Fibroblast of skin of scalp (primary cell): ENCODE measurements around the gene ATOSB.

ENCODE experiments used
- DNase-seq: peaks from one replicate; pipeline ENCODE4 v3.0.0-alpha.2; 2013

ATOSB gene

DNA sequence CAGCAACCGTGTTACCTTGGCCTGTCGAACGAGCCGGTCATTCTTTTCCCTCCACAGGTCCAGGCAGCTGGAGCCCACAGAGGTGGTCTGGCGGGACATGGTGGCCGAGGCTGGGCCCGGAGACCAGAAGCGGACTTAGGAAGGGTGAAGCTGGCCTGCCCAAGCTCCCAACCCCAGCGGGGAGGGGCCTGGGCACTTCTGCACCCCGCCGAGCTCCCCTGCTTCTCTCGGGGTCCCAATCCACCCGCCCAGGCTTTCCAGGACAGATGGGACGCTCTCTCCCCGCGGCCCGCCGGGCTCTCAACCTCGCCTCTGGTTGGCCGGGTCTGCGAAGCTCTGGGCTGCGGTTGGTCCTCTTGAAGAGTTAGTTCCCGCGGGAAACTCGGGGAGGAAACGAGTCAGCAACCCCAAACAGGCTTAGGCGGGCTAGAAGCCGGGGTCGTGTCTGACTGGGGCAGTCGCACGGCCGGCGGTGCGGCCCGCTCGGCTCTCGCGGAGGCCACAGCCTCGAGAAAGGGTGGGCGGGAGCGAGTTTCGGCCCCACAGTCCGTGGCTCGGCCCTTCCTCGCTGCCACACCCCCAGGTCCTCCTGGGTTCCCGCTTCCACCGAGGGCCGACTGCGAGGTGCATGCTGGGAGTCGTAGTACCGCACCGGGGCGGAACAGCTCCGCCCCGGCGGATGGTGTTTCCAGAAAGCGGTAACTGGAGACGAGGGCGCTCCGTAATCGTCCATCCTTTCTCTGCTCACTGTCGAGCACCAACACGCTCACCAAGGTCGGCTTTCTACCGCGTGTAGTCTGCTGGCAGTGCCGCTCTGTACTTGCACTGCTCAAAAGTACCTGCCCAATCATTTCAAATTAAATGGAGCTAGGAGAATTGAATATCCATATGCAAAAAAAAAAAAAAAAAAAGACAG is 36.0 kb downstream of the ATOSB start, which contains the start of gene FANCG:
TSS of gene FANCG (minus strand) at position 517 of the 916 bp plus-strand sequence. CDS start at position 99, 418 bp downstream.
- peak; percentile 91 for DNase-seq

DNA sequence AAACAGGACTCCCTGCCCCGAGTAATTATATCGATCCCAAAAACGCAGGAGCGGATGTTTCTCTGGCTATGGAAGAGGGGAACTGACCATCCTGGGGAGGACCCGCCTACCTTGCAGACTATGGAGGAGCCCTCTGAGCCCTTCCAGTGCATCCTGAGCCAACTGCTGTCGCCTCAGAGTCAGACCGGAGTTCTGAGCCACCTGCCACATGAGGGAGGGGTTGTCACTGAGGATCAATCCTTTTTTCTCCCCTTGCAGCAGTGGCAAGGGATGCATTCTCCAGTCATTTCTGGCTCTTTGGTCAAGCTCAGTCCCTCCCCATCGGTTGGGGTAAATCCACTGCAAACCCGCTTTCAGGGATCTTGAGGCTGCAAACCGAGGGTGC is 36.6 kb downstream of the ATOSB start:
- DNase-seq = no peak

- no peak for DNase-seq
Observed at GRCh38 chr9:35078066-35078465, 37.6 kb downstream of the ATOSB start.

DNA sequence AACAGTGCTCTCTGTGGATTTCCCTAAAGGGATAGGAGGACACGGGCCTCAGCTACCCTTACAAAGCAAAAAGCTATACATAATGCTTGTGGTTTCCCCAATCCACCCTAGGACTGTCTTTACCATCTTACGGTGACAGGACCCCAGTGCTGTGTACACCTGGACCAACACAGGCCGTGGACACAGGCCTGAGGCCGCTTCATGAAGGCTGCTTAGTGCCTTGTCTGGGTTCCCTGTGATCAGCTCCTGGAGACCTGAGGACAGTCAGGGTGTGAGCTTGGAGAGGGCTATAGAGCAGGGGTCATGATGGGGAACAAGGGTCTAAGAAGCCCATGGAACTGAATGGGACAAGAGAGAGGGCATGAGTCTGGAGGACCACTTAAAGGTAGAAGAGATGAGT is 38.8 kb downstream of the ATOSB start:
- no peak for DNase-seq

DNA sequence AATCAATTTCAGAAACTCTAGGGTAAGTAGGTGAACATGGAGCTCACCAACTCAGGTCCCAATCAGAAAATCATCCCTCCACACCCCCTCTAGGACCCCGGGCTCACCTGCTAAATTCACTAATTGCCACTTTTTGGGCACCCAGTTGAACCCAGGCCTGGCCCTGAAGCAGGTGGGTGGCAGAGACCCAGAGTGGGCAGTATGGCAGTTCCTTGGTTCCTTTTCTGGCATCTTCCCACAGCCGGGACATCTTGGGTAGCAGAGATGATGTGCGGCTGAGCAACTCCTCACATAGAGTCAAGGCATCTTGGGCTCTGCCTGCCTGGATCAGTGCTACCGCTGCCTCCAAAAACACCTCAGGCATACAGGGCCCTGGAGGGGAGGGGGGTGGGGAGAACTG is 40.3 kb downstream of the ATOSB start:
- DNase-seq = no peak

GRCh38 chr9:35074791-35075190 is 40.9 kb downstream of the ATOSB start:
- DNase-seq = no peak

- no peak for DNase-seq
Observed at GRCh38 chr9:35074141-35074540, 41.5 kb downstream of the ATOSB start.

DNA sequence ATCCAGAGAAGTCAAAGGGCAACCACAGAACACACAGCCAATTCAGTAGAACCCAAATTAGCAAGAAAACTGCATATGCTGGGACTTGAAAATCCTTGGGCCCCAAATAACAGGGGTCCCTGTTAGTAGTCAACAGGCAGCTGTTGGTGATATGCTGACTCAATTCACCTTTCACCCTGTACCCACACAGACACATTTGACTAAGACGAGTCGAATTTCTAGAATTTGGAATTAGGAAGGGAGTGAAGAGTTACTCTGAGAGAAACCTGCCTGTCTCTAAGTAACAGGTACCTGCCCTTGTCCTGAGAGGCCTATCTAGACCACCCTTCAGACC is 42.4 kb downstream of the ATOSB start:
- DNase-seq = no peak

- DNase-seq = peak; percentile 100
Observed at GRCh38 chr9:35072461-35073278, 43.0 kb downstream of the ATOSB start, which contains the start of gene VCP. TSS of gene VCP (minus strand) at chr9:35072625. CDS start at chr9:35072353, 272 bp downstream.

GRCh38 chr9:35071814-35072460 is 43.7 kb downstream of the ATOSB start:
- peak; percentile 85 for DNase-seq

- peak; percentile 18 for DNase-seq
Observed at GRCh38 chr9:35070823-35071813, 44.5 kb downstream of the ATOSB start.

- no peak for DNase-seq
Observed at GRCh38 chr9:35069020-35069419, 46.6 kb downstream of the ATOSB start.

GRCh38 chr9:35067056-35067455 is 48.6 kb downstream of the ATOSB start:
- no peak for DNase-seq

- no peak for DNase-seq
Observed at GRCh38 chr9:35060548-35061207, 55.0 kb downstream of the ATOSB start.

DNA sequence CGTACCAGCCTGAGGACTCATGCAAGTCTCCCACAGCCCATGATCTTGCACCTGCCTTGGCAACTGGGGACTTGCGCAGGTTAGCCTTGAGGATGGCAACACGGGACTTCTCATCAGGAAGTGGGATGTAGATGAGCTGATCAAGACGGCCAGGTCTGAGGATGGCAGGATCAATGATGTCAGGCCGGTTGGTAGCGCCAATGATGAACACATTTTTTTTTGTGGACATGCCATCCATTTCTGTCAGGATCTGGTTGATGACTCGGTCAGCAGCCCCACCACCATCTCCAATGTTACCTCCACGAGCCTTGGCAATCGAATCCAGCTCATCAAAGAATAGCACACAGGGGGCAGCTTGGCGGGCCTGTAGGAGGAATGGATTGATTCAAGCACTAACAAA is 56.2 kb downstream of the ATOSB start:
- DNase-seq = no peak

- DNase-seq = no peak
Observed at GRCh38 chr9:35057271-35057620, 58.4 kb downstream of the ATOSB start.

- no peak for DNase-seq
Observed at GRCh38 chr9:35056571-35057270, 58.9 kb downstream of the ATOSB start.

DNA sequence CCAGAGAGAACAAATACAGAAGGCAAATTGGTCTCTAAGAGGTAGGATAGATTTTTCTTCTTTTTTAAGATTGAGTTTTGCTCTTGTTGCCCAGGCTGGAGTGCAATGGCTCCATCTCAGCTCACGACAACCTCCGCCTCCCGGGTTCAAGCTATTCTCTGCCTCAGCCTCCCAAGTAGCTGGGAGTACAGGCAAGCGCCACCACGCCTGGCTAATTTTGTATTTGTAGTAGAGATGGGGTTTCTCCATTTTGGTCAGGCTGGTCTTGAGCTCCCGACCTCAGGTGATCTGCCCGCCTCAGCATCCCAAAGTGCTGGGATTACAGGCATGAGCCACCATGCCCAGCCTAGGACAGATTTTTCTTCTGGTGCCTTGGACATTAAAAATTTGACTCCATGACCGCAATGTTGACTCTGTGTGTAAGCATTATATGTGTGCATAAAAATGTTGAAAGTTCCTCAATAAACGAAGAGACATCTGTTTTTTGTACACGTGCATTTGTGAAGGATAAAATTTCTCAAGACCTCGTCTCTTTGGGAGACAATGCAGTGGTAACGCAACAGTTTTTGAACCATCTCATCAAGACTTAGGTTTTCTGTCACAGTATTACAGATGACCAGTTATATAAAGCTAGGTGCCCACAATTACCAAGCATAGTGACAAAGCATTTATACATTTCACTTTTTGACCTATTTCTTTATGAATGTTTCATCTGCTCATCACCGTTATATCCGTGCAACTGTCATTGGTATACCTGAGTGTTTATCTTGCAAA is 60.6 kb downstream of the ATOSB start:
- DNase-seq = no peak

GRCh38 chr9:35054185-35054835 is 61.4 kb downstream of the ATOSB start:
- no peak for DNase-seq
